Measurements from ENCODE around the gene POU5F1. TPM values are rescaled to one million over a fixed set of nuclear protein-coding genes. Genes with fewer than 3 reads are reported as not detected.

The POU5F1 gene
- total and polyA plus RNA-seq, 2 donors (not counting 1 experiment from before 2014, with no cell fraction given): under 0.01 TPM; not detected in 1

GRCh38 chr6:31132806-31133205 lies 37.7 kb downstream of the POU5F1 start:
- DNase-seq (ENCODE audit: low read depth in 2 of 2): no peak
- H2AFZ ChIP-seq (ENCODE audit: low read length): no peak overlapping the region
- H3K4me1 ChIP-seq (ENCODE audit: control insufficient read depth, extremely low read depth, insufficient read depth, low read length): peaks cover 3% of the 10 kb centered on the region
- no peaks in the 10 kb centered on the region for H3K36me3 ChIP-seq (ENCODE audit: control insufficient read depth, insufficient read depth, low read length)
- no peak overlapping the region for H3K9ac ChIP-seq (ENCODE audit: insufficient read depth, low read length)
- H3K4me2 ChIP-seq (ENCODE audit: extremely low read depth, insufficient read depth, low read length): no peak overlapping the region
- H4K20me1 ChIP-seq (ENCODE audit: control insufficient read depth, extremely low read depth, insufficient read depth, low read length): no peaks in the 10 kb centered on the region
- no peak for TF ChIP-seq EZH2 (IDR thresholded peaks at IDR 0.05; ENCODE audit: low read length, missing control alignments)
- TF ChIP-seq CTCF (conservative IDR thresholded peaks at IDR 0.05 in 1 of 2, IDR thresholded peaks at IDR 0.05 in 1 of 2; ENCODE audit: low read depth in 1 of 2, low read length in 2 of 2): no peak
- no peaks in the 10 kb centered on the region for H3K79me2 ChIP-seq (ENCODE audit: control insufficient read depth, insufficient read depth, low read length)
- H3K9me3 ChIP-seq (ENCODE audit: control insufficient read depth, insufficient read depth, low read depth, low read length): no peaks in the 10 kb centered on the region
- peaks cover 6% of the 10 kb centered on the region for H3K27me3 ChIP-seq (ENCODE audit: control insufficient read depth, insufficient read depth, low read length)
- no peak overlapping the region for H3K4me3 ChIP-seq (replicated peaks in 1 of 4; ENCODE audit: control extremely low read depth in 1 of 4, insufficient read depth in 1 of 4, low read depth in 3 of 4, low read length in 4 of 4)
- H3K27ac ChIP-seq (ENCODE audit: insufficient read depth, low read length): no peak overlapping the region

- Histone ChIP-seq H3K9me3 (ENCODE audit: control insufficient read depth, insufficient read depth, low read depth, low read length) (no peaks in the 10 kb centered on the region), H3K27me3 (ENCODE audit: control insufficient read depth, insufficient read depth, low read length) (peaks cover 6% of the 10 kb centered on the region), H2AFZ (ENCODE audit: low read length) (no peak overlapping the region), H3K27ac (ENCODE audit: insufficient read depth, low read length) (no peak overlapping the region), H4K20me1 (ENCODE audit: control insufficient read depth, extremely low read depth, insufficient read depth, low read length) (no peaks in the 10 kb centered on the region), H3K36me3 (ENCODE audit: control insufficient read depth, insufficient read depth, low read length) (no peaks in the 10 kb centered on the region), H3K9ac (ENCODE audit: insufficient read depth, low read length) (no peak overlapping the region), H3K4me1 (ENCODE audit: control insufficient read depth, extremely low read depth, insufficient read depth, low read length) (no peaks in the 10 kb centered on the region), H3K79me2 (ENCODE audit: control insufficient read depth, insufficient read depth, low read length) (no peaks in the 10 kb centered on the region), H3K4me2 (ENCODE audit: extremely low read depth, insufficient read depth, low read length) (no peak overlapping the region), H3K4me3 (replicated peaks in 1 of 4; ENCODE audit: control extremely low read depth in 1 of 4, insufficient read depth in 1 of 4, low read depth in 3 of 4, low read length in 4 of 4) (no peak overlapping the region)
- TF ChIP-seq EZH2 (IDR thresholded peaks at IDR 0.05; ENCODE audit: low read length, missing control alignments): no peak
- no peak for TF ChIP-seq CTCF (conservative IDR thresholded peaks at IDR 0.05 in 1 of 2, IDR thresholded peaks at IDR 0.05 in 1 of 2; ENCODE audit: low read depth in 1 of 2, low read length in 2 of 2)
- DNase-seq (ENCODE audit: low read depth in 2 of 2): no peak
Measured at GRCh38 chr6:31131595-31131994, 38.9 kb downstream of the POU5F1 start.

GRCh38 chr6:31130751-31131150 lies 39.7 kb downstream of the POU5F1 start:
- no peak overlapping the region for H3K4me3 ChIP-seq (replicated peaks in 1 of 4; ENCODE audit: control extremely low read depth in 1 of 4, insufficient read depth in 1 of 4, low read depth in 3 of 4, low read length in 4 of 4)
- H3K9ac ChIP-seq (ENCODE audit: insufficient read depth, low read length): no peak overlapping the region
- TF ChIP-seq CTCF (conservative IDR thresholded peaks at IDR 0.05 in 1 of 2, IDR thresholded peaks at IDR 0.05 in 1 of 2; ENCODE audit: low read depth in 1 of 2, low read length in 2 of 2): no peak
- no peak for TF ChIP-seq EZH2 (IDR thresholded peaks at IDR 0.05; ENCODE audit: low read length, missing control alignments)
- H2AFZ ChIP-seq (ENCODE audit: low read length): no peak overlapping the region
- H3K36me3 ChIP-seq (ENCODE audit: control insufficient read depth, insufficient read depth, low read length): no peaks in the 10 kb centered on the region
- no peak overlapping the region for H3K4me2 ChIP-seq (ENCODE audit: extremely low read depth, insufficient read depth, low read length)
- H3K9me3 ChIP-seq (ENCODE audit: control insufficient read depth, insufficient read depth, low read depth, low read length): no peaks in the 10 kb centered on the region
- H3K27me3 ChIP-seq (ENCODE audit: control insufficient read depth, insufficient read depth, low read length): peaks cover 9% of the 10 kb centered on the region
- H3K4me1 ChIP-seq (ENCODE audit: control insufficient read depth, extremely low read depth, insufficient read depth, low read length): peaks cover 2% of the 10 kb centered on the region
- DNase-seq (ENCODE audit: low read depth in 2 of 2): no peak
- H4K20me1 ChIP-seq (ENCODE audit: control insufficient read depth, extremely low read depth, insufficient read depth, low read length): no peaks in the 10 kb centered on the region
- no peaks in the 10 kb centered on the region for H3K79me2 ChIP-seq (ENCODE audit: control insufficient read depth, insufficient read depth, low read length)
- no peak overlapping the region for H3K27ac ChIP-seq (ENCODE audit: insufficient read depth, low read length)

Measured in fibroblast of lung (primary cell).